NCI-H1694 (cell line): ENCODE data around the gene CTU2.

Source experiments
- DNase-seq: peaks from one replicate; lab custom pipeline; 2025; lab: John Stamatoyannopoulos, UW

Gene CTU2

DNA sequence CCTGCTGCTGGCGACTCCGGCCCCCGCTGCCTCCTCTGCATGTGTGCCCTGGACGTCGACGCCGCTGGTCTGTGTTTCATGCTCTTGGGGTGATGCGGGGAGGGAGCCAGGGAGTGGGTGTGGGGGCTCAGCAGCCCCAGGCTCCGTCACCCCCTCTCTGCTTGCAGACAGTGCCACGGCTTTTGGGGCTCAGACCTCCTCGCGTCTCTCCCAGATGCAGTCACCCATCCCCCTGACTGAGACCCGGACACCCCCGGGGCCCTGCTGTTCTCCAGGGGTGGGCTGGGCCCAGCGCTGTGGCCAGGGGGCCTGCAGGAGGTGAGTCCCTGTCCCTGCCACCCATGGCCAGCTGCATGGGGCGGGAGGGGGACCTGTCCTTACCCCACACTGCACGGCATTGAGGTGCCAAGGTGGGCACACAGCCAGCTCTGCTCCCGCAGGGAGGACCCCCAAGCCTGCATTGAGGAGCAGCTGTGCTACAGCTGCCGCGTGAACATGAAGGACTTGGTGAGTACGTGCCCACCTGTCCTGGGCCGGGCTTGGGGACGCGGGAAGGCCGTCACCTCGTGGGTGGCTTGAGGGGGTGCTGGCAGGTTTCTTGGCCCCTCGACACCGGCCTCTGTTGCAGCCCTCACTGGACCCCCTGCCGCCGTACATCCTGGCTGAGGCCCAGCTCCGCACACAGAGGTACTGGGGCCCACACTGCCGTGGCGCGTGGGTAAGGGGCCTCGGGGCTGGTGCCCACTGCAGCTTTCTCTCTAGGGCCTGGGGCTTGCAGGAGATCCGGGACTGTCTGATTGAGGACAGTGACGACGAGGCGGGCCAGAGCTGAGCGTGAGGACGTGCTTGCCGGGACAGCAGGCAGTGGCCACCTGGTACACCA lies 8.4 kb downstream of the CTU2 start:
- DNase-seq, result no peak

DNA sequence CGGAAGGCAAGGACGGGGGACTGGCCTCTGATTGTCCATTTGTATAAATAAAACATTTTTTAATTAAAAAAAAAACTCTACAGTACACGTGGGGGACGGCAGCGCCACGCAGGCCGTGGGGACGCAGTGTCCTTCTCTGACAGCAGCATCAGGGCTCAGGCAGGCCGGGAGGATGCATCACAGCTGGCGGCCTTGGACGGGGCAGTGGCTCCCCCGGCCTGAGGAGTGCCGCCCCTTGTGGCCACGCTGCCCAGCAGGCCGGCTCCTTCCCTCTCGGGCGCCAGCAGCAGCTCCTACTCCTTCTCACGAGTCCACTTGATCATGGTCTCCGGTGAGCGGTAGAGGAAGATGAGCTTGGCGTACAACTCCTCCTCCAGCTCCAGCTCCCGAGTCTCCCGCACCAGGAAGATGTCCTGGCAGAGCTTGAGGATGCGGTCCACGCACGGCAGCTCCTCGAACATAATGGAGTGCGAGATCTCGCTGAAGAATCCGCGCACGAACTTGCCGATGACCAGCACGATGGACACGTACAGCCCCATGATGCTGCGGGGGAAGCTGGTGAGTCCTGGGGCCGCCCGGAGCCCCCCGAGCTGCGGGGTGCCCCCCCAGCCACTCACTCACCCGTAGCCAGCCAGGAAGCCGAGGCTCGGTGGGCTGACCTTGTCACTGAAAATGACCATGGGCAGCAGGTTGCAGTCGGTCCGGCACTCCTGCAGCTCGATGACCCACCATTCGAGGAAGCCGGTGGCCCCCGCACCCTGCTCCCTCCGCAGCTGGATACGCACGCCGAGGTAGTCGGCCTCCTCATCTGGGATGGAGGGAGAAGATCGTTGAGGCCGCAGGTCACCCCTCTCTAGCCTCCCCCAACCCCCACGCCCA lies 9.2 kb downstream of the CTU2 start:
- no peak for DNase-seq

DNA sequence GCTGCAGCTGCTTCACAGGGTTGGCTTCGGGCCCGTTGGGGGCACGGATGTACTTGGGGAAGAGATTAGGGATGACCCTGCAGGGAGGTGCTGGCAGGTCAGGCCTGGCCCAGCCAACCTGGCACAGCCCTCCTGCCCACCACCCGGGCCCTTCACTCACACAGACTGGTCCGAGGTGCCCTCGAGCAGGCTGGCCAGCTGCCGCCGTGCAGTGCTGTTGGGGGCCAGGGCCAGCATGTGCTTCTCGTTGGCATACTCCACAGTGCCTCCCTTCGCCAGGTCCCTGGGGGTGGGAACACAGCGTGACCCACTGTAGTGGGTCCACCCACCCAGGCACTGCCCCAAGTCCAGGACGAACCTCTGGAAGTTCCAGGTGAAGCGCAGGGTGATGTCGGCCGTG lies 9.9 kb downstream of the CTU2 start:
- no peak for DNase-seq

DNA sequence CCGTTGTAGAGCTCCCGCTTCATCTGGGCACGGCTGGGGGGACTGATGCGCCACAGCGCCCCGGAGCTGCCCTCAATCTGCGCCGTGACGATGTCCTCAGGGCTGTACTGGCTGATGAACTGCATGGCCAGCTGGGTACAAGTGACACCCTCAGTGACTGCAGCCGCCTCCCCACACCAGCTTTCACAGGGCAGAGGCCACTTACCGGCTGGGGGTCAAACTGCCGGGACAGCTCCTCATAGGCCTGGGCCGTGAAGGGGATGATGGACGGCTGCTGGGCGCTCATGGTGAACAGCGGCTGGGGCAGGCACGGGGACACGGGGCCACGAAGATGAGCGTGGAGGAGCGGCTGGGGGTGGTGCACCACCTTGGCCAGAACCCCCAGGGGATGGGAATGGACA lies 10.3 kb downstream of the CTU2 start:
- no peak for DNase-seq

DNA sequence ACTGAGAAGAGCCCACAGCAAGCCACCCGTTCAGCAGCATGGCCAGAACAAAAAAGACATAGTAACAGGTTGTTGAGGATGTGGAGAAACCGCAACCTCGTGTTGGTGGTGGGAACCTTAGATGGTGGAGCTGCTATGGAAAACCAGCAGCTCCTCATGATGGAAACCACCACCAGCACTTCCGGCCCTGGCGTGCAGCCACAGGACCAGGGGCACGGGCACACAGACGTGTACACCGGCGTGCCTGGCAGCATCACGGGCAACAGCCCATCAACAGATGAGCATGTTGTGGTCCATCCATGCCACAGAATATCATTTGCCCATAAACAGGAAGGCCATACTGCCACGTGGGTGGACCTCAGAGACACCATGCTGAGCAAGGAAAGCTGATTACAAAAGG lies 11.9 kb downstream of the CTU2 start:
- no peak for DNase-seq

DNA sequence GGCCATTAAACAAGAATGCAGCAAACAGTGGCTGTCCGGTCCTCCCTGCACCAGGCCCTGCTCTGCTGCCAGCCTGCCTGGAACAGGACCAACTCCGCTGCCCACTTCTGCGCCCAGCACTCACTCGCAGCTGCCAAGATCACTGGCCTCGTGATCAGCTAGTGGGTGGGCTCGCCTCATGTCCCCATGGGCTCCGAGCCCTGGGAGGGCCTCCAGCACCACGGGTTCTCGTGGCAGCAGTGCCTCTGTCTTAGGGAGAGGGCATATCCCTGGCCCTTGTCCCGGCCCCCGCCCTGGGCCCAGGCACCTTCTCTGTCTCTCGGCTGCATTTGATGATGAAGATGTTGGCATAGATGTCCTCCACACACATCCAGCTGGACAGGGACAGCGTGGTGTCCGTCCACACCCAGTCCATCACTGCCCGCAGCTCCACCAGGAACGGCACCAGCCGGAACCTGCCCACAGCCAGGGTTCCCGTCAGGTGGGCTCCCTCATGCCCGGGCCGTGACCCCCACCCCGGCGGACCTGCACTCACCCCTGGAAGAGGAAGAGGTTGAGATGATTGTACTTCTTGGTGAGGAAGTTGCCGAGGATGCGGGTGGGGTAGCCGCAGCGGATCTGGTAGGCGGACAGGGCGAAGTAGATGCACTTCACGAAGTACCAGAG lies 13.1 kb downstream of the CTU2 start:
- no peak for DNase-seq

DNA sequence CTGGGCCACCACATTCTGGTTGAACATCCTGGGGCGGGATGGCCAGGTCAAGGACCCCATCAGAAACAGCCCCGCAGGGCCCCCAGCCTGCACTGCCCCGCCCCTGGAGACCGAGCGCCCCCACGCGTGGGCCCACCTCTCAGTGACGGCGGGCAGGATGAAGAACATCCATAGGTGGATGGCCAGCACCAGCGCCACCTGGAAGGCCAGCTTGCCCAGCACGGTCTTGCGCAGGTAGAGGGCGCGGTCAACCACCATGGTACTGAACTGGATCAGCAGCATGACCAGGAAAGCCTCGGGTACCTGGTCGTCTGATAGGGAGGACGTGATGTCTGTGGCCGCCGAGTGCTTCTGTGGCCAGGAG lies 13.6 kb downstream of the CTU2 start:
- no peak for DNase-seq

DNA sequence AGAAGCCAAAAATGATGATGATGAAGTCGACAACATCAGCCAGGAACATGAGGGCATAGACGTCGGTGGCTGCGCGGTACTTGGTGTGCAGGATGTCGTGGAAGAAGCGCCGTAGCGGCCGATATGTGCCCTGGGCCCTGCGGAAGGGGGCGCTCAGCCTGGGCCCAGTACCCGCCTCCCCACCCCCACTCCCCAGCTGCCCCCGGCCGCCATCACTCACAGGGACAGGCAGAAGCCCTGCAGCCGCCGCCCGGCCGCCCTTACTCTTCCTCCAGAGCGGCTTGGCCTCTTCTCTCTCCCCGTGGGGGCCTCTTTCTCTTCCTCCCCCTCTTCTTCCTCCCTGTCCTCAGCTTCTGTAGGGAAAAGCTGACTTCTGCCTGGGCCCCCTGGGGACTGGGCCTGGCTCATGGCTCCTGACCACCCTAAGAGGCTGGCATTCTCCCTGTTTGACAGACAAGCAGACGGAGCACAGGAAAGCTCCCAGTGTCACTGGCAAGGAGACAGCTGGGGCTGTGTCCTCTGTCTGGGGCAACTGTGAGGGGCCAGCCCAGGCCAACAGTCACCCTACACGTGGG lies 14.2 kb downstream of the CTU2 start:
- no peak for DNase-seq

DNA sequence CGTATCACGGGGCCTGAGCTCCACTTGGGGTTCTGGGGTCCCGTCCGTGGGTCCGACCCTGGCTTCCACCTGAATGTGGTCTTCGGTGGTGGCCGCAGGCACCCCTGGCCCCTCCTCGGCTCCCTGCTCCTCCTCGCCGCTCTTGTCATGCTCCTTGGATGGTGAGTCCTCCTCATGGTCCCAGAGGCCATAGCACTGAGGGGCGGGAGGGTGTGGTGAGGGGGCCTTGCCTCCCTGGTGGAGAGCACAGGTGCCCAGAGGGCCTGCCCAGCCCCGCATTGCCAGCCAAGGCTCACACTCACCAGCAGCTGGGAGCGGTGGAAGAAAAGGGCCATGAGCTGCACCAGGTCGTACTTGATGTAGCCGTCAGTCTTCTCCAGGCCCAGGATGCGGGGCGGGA lies 14.9 kb downstream of the CTU2 start:
- no peak for DNase-seq

DNA sequence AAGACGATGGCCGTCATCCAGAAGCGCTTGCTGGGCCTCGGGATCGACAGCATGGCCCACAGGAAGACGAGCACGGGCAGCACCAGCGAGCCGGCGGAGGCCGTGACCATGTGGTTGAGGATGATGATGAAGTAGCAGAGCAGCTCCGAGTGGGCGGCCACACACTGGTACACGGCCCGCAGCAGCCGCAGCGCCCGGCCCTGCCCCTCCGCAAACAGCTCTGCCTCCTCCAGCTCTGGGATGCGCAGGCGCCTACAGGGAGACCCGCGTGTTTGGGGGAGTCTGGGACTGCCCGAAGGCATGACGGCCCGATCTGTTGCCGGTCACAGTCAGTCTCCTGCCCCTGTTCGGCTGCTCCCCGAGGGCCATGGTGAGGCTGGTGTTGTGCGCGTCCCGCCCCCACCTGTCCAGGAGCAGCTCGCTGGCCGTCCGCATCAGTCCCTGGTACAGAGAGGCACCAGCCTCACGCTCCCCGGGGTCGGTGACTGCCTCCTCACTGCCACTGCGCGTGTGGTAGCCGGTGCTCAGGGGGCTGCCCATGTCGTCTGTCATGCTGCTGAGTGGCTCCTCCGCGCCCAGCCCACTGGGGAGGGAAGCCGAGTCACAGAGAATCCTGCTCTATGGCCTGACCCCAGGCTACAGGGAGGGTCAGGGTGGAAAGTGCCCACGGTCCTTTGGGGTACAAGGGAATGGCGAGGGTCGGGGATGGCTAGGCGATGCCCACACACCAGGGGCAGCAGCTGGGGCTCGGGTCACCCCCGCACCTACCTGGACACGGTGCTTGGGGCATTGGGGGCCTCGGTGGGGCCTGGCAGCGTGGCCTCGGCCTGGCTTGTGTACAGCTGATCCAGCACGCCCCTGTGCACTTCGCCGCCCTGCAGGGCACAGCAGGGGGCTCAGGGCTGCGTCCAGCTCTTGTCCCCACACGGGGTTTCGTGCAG lies 15.8 kb downstream of the CTU2 start:
- no peak for DNase-seq

DNA sequence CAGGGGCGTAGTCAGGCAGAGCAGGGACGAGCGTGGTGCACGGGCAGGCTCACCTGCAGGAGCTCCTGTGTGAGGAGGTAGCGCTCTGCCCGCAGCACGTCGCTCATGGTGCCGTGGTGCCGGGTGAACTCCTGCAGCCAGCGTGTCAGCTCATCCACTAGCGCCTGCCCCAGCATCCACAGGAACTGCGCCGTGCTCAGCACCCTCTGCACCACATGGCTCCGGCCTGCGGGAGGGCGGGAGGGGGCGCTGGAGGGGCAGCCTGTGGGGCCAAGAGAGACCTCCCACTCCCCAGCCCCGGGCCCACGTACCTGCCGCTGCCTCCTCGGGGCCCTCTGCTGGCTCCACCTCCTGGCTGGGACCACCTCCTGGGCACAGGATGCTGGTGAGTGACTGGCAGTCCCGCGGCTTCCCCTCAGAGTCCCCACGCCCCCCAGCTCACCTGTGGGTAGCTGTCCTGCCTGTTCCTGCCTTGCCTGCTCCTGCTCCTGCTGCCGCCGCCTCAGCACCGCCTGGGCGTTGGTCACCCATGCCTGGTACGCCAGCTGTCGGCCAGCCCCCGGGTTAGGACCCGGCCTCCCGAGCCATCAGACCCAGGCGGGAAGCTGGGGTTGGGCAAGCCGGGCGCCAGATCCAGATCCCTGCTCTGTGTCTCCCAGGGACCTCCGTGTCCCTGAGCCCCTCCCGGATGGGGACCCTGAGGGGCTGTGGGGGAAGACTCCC lies 16.6 kb downstream of the CTU2 start:
- DNase-seq, result no peak

DNA sequence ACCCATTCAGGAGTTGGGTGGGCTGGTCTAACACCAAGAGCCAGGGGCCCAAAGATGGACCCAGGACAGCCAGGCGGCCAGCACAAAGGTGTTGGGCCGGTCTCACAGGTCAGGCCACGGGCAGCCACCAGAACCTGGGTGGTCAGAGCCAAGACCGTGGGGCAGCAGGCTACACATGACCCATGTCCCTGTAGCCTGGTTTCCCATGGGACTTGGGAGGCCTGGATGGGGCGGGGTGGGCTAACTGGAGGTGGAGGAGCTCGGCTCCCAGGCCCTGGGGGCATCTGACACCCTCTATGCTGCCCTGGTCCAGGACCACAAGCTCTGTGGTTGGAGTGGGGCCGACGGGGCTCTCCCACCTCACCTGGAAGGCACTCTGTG lies 17.2 kb downstream of the CTU2 start:
- no peak for DNase-seq

DNA sequence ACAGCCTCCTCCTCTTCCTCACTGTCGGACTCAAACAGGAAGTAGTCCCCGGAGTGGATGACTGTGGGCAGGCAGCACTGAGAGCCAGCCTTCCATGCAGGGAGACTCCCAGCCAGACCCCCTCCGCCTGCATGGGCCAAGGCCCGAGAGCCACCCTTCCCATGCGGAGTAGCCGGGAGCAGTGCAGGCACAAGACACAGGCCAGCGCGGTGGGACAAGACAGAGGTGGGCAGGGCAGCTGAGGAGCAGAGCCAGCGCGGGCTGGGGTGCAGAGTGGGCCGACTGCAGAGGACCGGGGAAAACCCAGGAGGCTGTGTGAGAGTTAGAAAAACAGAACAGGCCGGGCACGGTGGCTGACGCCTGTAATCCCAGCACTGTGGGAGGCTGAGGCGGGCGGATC lies 17.6 kb downstream of the CTU2 start:
- no peak for DNase-seq

DNA sequence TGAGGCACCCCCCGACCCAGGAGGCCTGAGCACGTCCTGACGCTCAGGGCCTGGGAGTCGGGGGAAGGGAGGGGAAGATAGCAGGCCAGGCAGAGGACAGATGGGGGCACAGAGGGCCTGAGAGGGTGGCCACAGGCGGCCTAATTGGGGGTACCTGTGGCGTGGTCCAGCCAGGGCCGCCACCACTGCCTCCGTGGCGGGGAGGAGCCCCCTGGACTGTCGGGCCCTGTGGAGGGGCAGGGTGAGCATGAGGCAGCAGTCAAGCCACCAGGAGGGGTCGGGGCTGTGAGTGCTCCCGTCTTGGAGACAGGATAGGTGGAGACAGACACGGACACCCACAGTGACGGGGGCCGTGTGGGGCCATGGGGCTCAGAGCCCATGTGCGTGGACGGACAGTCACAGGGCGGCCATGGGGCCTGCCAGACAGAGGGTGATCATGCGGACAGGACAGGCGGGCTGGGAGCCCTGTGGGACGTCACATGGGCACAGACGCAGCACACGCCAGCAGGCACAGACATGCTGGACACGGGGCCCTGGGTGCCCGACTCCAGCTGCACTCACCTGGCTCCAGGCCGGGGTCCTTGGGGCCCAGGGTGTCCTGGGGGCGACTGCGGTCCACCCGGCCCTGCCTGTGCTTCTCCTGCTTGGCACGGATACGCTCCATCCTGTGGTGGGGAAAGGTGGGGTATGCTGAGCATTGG lies 18.7 kb downstream of the CTU2 start:
- no peak for DNase-seq

DNA sequence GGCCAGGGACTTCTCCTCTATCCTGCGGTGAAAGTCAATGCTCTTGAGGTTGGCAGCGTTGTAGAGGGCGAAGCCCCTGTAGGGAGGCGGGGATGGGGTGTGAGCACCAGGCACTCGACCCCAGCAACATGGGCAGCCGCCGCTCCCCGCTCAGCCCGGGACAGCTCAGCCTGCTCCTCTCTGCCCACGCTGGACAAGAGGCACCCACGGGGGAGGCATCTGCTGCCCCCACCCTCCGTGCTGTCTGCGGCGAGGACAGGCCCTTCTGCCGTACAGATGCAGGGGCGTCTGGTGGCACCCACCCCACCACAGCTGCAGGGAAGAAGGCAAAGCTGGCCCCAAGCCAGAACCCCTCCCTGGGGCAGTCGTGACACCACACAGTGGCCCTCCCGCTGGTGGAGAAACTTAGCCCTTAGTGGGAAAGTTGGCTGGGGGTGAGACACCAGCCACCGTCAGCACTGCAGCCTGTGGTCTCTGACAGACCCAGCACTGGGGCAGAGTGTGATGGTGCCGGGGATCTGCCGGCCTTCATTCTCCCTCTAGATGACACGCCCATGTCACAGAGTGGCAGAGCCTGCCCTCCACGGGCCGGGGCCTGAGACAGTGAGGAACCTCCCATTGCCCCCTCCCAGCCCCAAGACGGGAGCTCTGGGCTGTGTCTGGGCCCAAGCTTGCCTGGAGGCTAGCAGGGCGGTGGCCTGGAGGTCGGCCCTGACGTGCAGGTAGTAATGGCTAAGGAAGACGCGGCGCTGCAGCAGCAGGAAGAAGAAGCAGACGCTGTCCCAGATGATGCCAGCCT lies 19.5 kb downstream of the CTU2 start:
- DNase-seq, result no peak

DNA sequence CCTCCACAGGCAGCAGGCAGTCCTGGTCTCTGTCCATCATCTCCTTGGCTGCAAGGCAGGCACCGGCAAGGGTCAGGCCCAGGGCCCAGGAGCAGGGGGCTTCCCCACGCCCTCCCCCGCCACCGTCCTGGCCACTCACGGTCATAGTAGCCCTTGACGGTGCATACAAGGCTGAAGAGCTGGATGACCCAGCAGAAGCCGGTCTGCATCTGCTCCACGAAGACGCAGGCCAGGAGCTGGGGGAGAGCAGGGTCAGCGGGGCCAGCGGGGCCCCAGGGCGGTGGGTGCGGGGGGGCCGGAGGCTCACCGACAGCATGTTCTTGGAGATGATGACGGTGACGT lies 20.1 kb downstream of the CTU2 start:
- no peak for DNase-seq

DNA sequence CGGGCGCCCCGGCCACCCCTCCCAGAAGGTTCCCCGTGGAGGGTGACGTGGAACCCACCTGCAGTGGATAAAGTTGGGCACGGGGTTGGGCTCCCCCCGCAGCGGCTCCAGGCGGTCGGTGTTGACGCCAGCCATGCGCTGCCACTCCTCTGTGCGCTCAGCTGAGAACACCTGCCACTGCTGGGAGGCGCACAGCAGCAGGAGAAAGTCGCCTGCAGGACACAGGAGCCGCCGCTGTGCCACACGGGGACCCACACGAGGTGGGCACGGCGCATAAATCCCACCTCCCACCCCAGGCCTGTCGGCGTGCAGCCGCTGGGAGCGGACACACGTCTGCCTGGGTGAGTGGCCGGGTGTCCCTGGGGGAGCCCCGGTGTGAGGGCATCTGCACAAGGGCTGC lies 20.7 kb downstream of the CTU2 start:
- DNase-seq, result no peak

DNA sequence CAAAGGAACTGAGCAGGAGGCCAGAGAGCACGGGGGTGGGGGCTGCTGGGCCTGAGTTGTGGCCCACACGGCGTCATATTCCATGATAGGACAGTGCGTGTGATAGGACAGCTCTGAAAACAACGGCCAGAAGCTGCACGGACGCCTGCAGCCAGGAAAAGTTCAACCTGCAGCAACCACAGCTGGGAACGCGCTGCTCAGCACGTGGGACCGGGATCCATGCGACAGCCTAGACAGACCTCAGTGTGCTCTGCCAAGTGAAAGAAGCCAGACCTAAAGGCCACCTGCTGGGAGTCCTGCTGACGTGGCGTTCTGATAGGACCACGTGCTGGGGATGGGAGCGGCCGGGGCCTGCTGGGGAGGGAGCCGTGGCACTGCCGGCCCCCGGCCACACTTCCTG lies 21.6 kb downstream of the CTU2 start:
- peak; percentile 80 for DNase-seq
